HCT116 (cell line): ENCODE measurements around the gene FPR1. TPM values are rescaled to one million over a fixed set of nuclear protein-coding genes. Genes with fewer than 3 reads are reported as not detected.

ENCODE experiments used
- ATAC-seq: fragments of 200-7000 bp; cut with Tn5 transposase; 2 replicates; pipeline ENCODE4 v1.9.1; 2020; ENCODE audit warnings: mild to moderate bottlenecking, moderate library complexity
- BruUV-seq: library from RNA; stranded (reverse); fragments of 400-500 nt; replicated peaks from 2 replicates; lab custom pipeline; 2021; lab: Mats Ljungman, UMichigan
- CTCF ChIA-PET: fragments of 300-600 bp; sonication (Branson Sonifier 250); formaldehyde crosslinking; loops from one replicate; lab custom pipeline; 2021; ENCODE audit warnings: antibody characterized with exemption; lab: Charles Lee
- POLR2A ChIA-PET: fragments of 300-600, 350-600 bp; sonication (Branson Sonifier 250); formaldehyde crosslinking; loops from one replicate; lab custom pipeline; 2021; ENCODE audit warnings: antibody characterized with exemption; lab: Charles Lee
- RAD21 ChIA-PET, 2 experiments: fragments of 300-600 bp; sonication (Branson Sonifier 250); formaldehyde crosslinking; loops; one replicate each; lab custom pipeline; 2023; ENCODE audit warnings: low total read pairs in 2 of 2; ENCODE audit not compliant: uncharacterized antibody in 2 of 2, unreplicated experiment in 2 of 2, low non-redundant PET in 1 of 2; lab: Charles Lee
- DNase-seq: peaks from one replicate; pipeline ENCODE4 v3.0.0-alpha.2; 2010; ENCODE audit warnings: low read depth, low spot score
- H2AFZ ChIP-seq: fragments of 200-600 bp; shearing (Covaris generic), sonication (generic); 2 replicates; pipeline ENCODE4 v1.6.1; 2017; ENCODE audit warnings: low read depth, mixed run types, mixed read lengths, antibody characterized with exemption, low read length; ENCODE audit not compliant: poor library complexity, severe bottlenecking
- H3K27ac ChIP-seq: 2 replicates; pipeline ENCODE4 v1.5.1; 2012; ENCODE audit warnings: low read depth, low read length
- H3K27me3 ChIP-seq: fragments of 200-600 bp; sonication (generic); 2 replicates; pipeline ENCODE4 v1.6.1; 2016; ENCODE audit warnings: mixed run types, low read length, mixed read lengths; ENCODE audit not compliant: insufficient read depth
- H3K36me3 ChIP-seq, 2 experiments: fragments of 200-500 bp in 1 of 2; fragments of 200-600 bp in 1 of 2; sonication (Bioruptor generic) in 1 of 2; sonication (generic) in 1 of 2; 2 replicates each; pipeline versions ENCODE4 v1.5.1 to v1.6.1; 2014 to 2016; ENCODE audit warnings: low read length in 2 of 2, inconsistent platforms in 1 of 2, mixed read lengths in 1 of 2, mixed run types in 1 of 2; ENCODE audit not compliant: insufficient read depth in 2 of 2, control insufficient read depth in 1 of 2
- H3K4me1 ChIP-seq, 2 experiments: fragments of 200-600 bp in 1 of 2; sonication (generic) in 1 of 2; 2 replicates each; pipeline versions ENCODE4 v1.5.1 to v1.6.1; 2012 to 2017; ENCODE audit warnings: low read length in 2 of 2, inconsistent platforms in 1 of 2, mild to moderate bottlenecking in 1 of 2, mixed read lengths in 1 of 2, mixed run types in 1 of 2, moderate library complexity in 1 of 2; ENCODE audit not compliant: insufficient read depth in 2 of 2, control insufficient read depth in 1 of 2
- H3K4me2 ChIP-seq: fragments of 200-600 bp; sonication (generic); 2 replicates; pipeline ENCODE4 v1.6.1; 2017; ENCODE audit warnings: mixed run types, low read length, mixed read lengths
- H3K4me3 ChIP-seq, 2 experiments: fragments of 200-600 bp in 1 of 2; sonication (generic) in 1 of 2; replicated peaks in 1 of 2; 2 replicates each; pipeline ENCODE4 v1.5.1; 2011 to 2016; ENCODE audit warnings: low read length in 2 of 2, control low read depth in 1 of 2, low read depth in 1 of 2, mild to moderate bottlenecking in 1 of 2, mixed read lengths in 1 of 2, mixed run types in 1 of 2
- H3K79me2 ChIP-seq: fragments of 200-600 bp; sonication (generic); 2 replicates; pipeline ENCODE4 v1.6.1; 2017; ENCODE audit warnings: mild to moderate bottlenecking, mixed run types, low read length, moderate library complexity, mixed read lengths; ENCODE audit not compliant: insufficient read depth
- H3K9ac ChIP-seq: fragments of 200-600 bp; sonication (generic); 2 replicates; pipeline ENCODE4 v1.6.1; 2016; ENCODE audit warnings: low read length, mixed read lengths
- H3K9me2 ChIP-seq: fragments of 200-600 bp; sonication (generic), shearing (Covaris generic); 2 replicates; pipeline ENCODE4 v1.6.1; 2017; ENCODE audit warnings: mixed run types, mild to moderate bottlenecking, moderate library complexity; ENCODE audit not compliant: insufficient read depth
- H3K9me3 ChIP-seq, 2 experiments: fragments of 200-500 bp in 1 of 2; fragments of 200-600 bp in 1 of 2; sonication (Bioruptor generic) in 1 of 2; sonication (generic) in 1 of 2; 2 replicates each; pipeline ENCODE4 v1.6.1; 2014 to 2017; ENCODE audit warnings: low read length in 2 of 2, mixed read lengths in 2 of 2, inconsistent platforms in 1 of 2, low read depth in 1 of 2, mild to moderate bottlenecking in 1 of 2, mixed run types in 1 of 2, moderate library complexity in 1 of 2; ENCODE audit not compliant: control insufficient read depth in 1 of 2, insufficient read depth in 1 of 2
- H4K20me1 ChIP-seq: fragments of 200-600 bp; sonication (generic), shearing (Covaris generic); 2 replicates; pipeline ENCODE4 v1.6.1; 2017; ENCODE audit warnings: mixed run types, mild to moderate bottlenecking, moderate library complexity; ENCODE audit not compliant: insufficient read depth
- CTCF ChIP-seq, 3 experiments: fragments of 200-600 bp in 1 of 3; sonication (generic) in 1 of 3; IDR thresholded peaks in 2 of 3; conservative IDR thresholded peaks in 1 of 3; 2 replicates each; pipeline ENCODE4 v1.5.1; 2012 to 2017; ENCODE audit warnings: low read depth in 2 of 3, low read length in 2 of 3, antibody characterized with exemption in 1 of 3, borderline replicate concordance in 1 of 3, control low read depth in 1 of 3, mild to moderate bottlenecking in 1 of 3, mixed read lengths in 1 of 3, mixed run types in 1 of 3, moderate library complexity in 1 of 3; ENCODE audit not compliant: insufficient read depth in 1 of 3
- EZH2 ChIP-seq: fragments of 200-600 bp; sonication (generic); IDR thresholded peaks from 2 replicates; pipeline ENCODE4 v1.6.1; 2017; ENCODE audit warnings: antibody characterized with exemption, mixed run types
- EZH2phosphoT487 ChIP-seq: fragments of 200-600 bp; IDR thresholded peaks from 2 replicates; pipeline ENCODE4 v1.6.1; 2018; ENCODE audit warnings: antibody characterized with exemption, borderline replicate concordance
- FOSL1 ChIP-seq: IDR thresholded peaks from 2 replicates; pipeline ENCODE4 v1.6.1; 2012; ENCODE audit warnings: low read depth
- ZFX ChIP-seq: fragments of 450-650 bp; IDR thresholded peaks from 2 replicates; pipeline ENCODE4 v1.6.1; 2017
- ZNF274 ChIP-seq: fragments of 200-500 bp; sonication (Bioruptor generic); IDR thresholded peaks from 2 replicates; pipeline ENCODE4 v1.6.1; 2014; ENCODE audit warnings: mild to moderate bottlenecking, low read depth, low read length, inconsistent platforms
- intact Hi-C: fragments of 100-400 bp; cut with micrococcal nuclease; formaldehyde crosslinking; loops from 2 replicates; pipeline ENCODE4 v1.10.0; 2022
- total RNA-seq: library from RNA; stranded (reverse); gene quantifications from one replicate; pipeline ENCODE4 v1.2.1, GENCODE V29; 2021; ENCODE audit not compliant: unreplicated experiment

Gene FPR1
- total RNA-seq, 1 experiment from 2014 or later: not detected

GRCh38 chr19:51792932-51793331 is 41.3 kb upstream of the FPR1 start:
- TF ChIP-seq CTCF (IDR thresholded peaks at IDR 0.05 in 2 of 3, conservative IDR thresholded peaks at IDR 0.05 in 1 of 3; ENCODE audit: borderline replicate concordance in 1 of 3, insufficient read depth in 1 of 3, low read depth in 2 of 3, low read length in 2 of 3): no peak
- H3K9me3 ChIP-seq: no peaks in the 10 kb centered on the region
- DNase-seq (no peak), ATAC-seq (no peak)
- H2AFZ ChIP-seq: no peak overlapping the region
- no peak overlapping the region for H3K4me2 ChIP-seq
- H3K79me2 ChIP-seq: no peaks in the 10 kb centered on the region
- intact Hi-C loops: no loop called here
- ChIA-PET CTCF (interaction anchor here (1.2 kb wide), 1 partner anchor 15 kb away, joined by 3 read pairs; no protein-coding TSS in a partner anchor), RAD21 (no interaction called here), POLR2A (no interaction called here)
- no peak overlapping the region for H3K9ac ChIP-seq
- no peaks in the 10 kb centered on the region for H3K4me1 ChIP-seq
- no TSS peak for BruUV-seq
- no peak overlapping the region for H3K27ac ChIP-seq
- no peak overlapping the region for H3K4me3 ChIP-seq
- no peaks in the 10 kb centered on the region for H3K27me3 ChIP-seq
- no peaks in the 10 kb centered on the region for H3K36me3 ChIP-seq
- H3K9me2 ChIP-seq: no peaks in the 10 kb centered on the region
- no peaks in the 10 kb centered on the region for H4K20me1 ChIP-seq

- no peak for ATAC-seq
- no peaks in the 10 kb centered on the region for H4K20me1 ChIP-seq
- no peak overlapping the region for H2AFZ ChIP-seq
- intact Hi-C loops: loop anchor here (10.0 kb wide), 1 partner anchor 446 kb away; no protein-coding TSS in a partner anchor
- no peak overlapping the region for H3K9ac ChIP-seq
- no peaks in the 10 kb centered on the region for H3K79me2 ChIP-seq
- no peaks in the 10 kb centered on the region for H3K9me2 ChIP-seq
- no peaks in the 10 kb centered on the region for H3K27me3 ChIP-seq
- RAD21 ChIA-PET: no interaction called here
- TF ChIP-seq EZH2phosphoT487 (no peak), EZH2 (no peak), ZNF274 (no peak), ZFX (no peak), FOSL1 (no peak)
- TF ChIP-seq, all 23 proteins: peak for 0
- Histone ChIP-seq H3K4me2 (no peak overlapping the region), H3K36me3 (no peaks in the 10 kb centered on the region), H3K4me3 (no peak overlapping the region), H3K4me1 (no peaks in the 10 kb centered on the region), H3K27ac (no peak overlapping the region), H3K9me3 (no peaks in the 10 kb centered on the region)
- CTCF ChIA-PET: no interaction called here
- POLR2A ChIA-PET: no interaction called here
- DNase-seq: no peak
- no TSS peak for BruUV-seq
Measured at GRCh38 chr19:51789061-51789795, 37.5 kb upstream of the FPR1 start.
